ENCODE data around the gene CD6.

Gene CD6

DNA sequence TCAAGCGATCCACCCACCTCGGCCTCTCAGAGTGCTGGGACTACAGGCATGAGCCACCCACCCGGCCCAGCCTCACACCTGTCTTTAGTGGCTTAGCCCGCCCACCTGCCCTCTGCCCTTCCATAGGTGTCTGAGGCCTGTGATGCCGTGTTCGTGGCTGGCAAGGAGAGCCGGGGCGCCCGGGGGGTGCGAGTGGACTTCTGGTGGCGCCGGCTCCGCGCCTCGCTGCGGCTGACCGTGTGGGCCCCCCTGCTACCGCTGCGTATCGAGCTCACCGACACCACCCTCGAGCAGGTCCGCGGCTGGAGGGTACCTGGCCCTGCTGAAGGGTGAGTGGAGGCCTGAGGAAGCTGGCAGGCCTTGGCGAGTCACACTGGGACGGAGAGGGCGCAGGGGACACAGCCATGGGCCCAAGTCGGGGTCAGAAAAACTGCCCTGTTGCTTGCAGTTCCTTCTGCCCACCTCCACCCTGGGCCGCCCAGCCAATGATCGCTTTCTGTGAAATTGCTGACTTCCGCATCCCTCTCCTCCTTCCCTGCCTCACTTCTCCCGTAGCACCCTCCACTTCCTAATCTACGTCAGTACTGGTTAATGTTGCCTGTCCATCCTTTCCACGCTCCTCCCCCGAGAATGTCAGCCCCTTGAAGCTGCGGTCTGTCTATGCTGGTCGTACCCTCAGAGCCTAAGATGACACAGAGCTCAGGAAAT lies 37.9 kb upstream of the CD6 start:
- no peaks in the 10 kb centered on the region for H3K9me3 ChIP-seq (ENCODE audit: insufficient read depth, low read length, severe bottlenecking)
- H3K36me3 ChIP-seq (ENCODE audit: insufficient read depth, low read length) = no peaks in the 10 kb centered on the region

DNA sequence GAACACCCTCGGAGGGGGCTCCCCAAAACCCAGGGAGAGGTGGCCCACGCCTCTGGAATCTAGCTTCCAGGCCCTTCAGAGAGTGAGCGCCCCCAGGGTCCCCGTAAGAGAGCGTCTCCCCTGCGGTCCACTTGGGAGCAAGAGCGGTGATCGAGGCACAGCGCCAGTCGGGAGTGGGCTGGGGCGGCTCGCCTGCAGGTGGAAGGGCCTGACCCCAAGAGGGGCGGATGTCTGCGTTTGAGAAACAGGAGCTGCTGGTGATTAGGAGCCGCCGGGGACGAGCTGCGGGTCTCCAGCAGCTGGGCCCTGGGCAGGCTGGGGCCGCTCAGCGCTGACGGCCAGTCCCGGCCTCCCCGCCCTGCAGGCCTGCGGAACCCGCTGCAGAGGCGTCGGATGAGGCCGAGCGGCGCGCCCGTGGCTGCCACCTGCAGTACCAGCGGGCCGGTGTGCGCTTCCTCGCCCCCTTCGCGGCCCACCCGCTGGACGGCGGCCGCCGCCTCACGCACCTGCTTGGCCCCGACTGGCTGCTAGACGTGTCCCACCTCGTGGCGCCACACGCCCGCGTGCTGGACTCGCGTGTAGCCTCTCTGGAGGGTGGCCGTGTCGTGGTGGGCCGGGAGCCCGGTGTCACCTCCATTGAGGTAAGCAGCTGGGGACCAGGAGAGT lies 37.2 kb upstream of the CD6 start:
- Histone ChIP-seq H2AFZ (ENCODE audit: low read depth, low read length) (no peak overlapping the region), H3K9ac (ENCODE audit: low read depth, low read length) (no peak overlapping the region), H3K4me3 (ENCODE audit: low read depth in 1 of 2, low read length in 2 of 2) (no peak overlapping the region), H3K9me3 (ENCODE audit: insufficient read depth, low read length, severe bottlenecking) (no peaks in the 10 kb centered on the region), H3K27ac (ENCODE audit: low read length) (no peak overlapping the region), H4K20me1 (ENCODE audit: insufficient read depth, low read length) (no peaks in the 10 kb centered on the region), H3K4me2 (ENCODE audit: insufficient read depth, low read length) (no peak overlapping the region), H3K36me3 (ENCODE audit: insufficient read depth, low read length) (no peaks in the 10 kb centered on the region), H3K79me2 (ENCODE audit: insufficient read depth, low read length) (no peaks in the 10 kb centered on the region), H3K27me3 (ENCODE audit: insufficient read depth, low read length, poor library complexity) (peaks cover 3% of the 10 kb centered on the region), H3K4me1 (ENCODE audit: insufficient read depth, low read length) (no peaks in the 10 kb centered on the region)
- no peak for TF ChIP-seq EZH2 (IDR thresholded peaks at IDR 0.05; ENCODE audit: borderline replicate concordance, low read depth, low read length, severe bottlenecking)
- ATAC-seq (ENCODE audit: insufficient read depth, low read depth) (no peak), DNase-seq (no peak)

More for the DNA sequence above, 37.9 kb upstream of the CD6 start:
- no peaks in the 10 kb centered on the region for H3K27me3 ChIP-seq (ENCODE audit: insufficient read depth, low read length, poor library complexity)
- no peak for DNase-seq
- H3K27ac ChIP-seq (ENCODE audit: low read length) = no peak overlapping the region
- no peak overlapping the region for H3K9ac ChIP-seq (ENCODE audit: low read depth, low read length)
- TF ChIP-seq, protein P1, sequence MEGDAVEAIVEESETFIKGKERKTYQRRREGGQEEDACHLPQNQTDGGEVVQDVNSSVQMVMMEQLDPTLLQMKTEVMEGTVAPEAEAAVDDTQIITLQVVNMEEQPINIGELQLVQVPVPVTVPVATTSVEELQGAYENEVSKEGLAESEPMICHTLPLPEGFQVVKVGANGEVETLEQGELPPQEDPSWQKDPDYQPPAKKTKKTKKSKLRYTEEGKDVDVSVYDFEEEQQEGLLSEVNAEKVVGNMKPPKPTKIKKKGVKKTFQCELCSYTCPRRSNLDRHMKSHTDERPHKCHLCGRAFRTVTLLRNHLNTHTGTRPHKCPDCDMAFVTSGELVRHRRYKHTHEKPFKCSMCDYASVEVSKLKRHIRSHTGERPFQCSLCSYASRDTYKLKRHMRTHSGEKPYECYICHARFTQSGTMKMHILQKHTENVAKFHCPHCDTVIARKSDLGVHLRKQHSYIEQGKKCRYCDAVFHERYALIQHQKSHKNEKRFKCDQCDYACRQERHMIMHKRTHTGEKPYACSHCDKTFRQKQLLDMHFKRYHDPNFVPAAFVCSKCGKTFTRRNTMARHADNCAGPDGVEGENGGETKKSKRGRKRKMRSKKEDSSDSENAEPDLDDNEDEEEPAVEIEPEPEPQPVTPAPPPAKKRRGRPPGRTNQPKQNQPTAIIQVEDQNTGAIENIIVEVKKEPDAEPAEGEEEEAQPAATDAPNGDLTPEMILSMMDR (IDR thresholded peaks at IDR 0.05; ENCODE audit: borderline replicate concordance, extremely low read depth, low read length, poor library complexity, severe bottlenecking) = no peak
- TF ChIP-seq EZH2 (IDR thresholded peaks at IDR 0.05; ENCODE audit: borderline replicate concordance, low read depth, low read length, severe bottlenecking) = no peak
- no peak overlapping the region for H2AFZ ChIP-seq (ENCODE audit: low read depth, low read length)
- H3K4me2 ChIP-seq (ENCODE audit: insufficient read depth, low read length) = no peak overlapping the region
- H3K4me1 ChIP-seq (ENCODE audit: insufficient read depth, low read length) = no peaks in the 10 kb centered on the region
- H3K79me2 ChIP-seq (ENCODE audit: insufficient read depth, low read length) = no peaks in the 10 kb centered on the region
- no peak overlapping the region for H3K4me3 ChIP-seq (ENCODE audit: low read depth in 1 of 2, low read length in 2 of 2)
- ATAC-seq (ENCODE audit: insufficient read depth, low read depth) = no peak
- no peaks in the 10 kb centered on the region for H4K20me1 ChIP-seq (ENCODE audit: insufficient read depth, low read length)

DNA sequence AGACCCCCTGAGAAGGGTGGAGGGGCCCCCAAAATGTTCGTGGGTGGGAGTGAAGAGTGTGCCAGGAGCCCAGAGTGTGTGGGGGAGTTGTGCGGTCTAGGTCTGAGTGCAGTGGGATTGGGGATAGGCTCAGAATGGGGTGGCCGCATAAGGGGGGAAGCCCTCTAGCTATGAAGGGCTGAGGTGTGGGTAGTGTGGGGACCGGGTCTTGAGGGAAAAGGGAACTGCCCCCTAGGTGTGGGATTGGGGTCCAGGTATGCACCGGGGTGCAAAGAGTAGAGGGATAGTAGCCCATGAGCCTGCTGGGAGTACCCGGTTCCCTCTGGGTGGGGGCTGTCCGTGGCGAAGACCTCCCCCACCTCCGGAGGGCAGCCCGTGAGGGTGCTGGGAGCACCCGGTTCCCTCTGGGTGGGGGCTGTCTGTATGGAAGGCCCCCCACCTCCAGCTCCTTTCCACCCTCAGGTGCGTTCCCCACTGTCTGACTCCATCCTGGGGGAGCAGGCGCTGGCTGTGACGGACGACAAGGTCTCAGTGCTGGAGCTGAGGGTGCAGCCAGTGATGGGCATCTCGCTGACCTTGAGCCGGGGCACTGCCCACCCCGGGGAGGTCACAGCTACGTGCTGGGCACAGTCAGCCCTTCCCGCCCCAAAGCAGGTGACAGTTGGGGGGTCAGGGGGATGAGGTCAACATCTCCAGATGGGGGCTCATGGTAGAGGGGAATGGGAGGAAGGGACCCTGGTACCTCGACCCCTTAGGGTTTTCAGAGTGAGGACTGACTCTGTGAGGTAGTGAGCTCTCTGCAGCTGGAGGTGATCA lies 36.5 kb upstream of the CD6 start:
- DNase-seq = no peak
- no peak overlapping the region for H3K9ac ChIP-seq (ENCODE audit: low read depth, low read length)
- no peaks in the 10 kb centered on the region for H3K36me3 ChIP-seq (ENCODE audit: insufficient read depth, low read length)
- peaks cover 4% of the 10 kb centered on the region for H3K27me3 ChIP-seq (ENCODE audit: insufficient read depth, low read length, poor library complexity)
- H3K27ac ChIP-seq (ENCODE audit: low read length) = no peak overlapping the region
- no peaks in the 10 kb centered on the region for H3K4me1 ChIP-seq (ENCODE audit: insufficient read depth, low read length)
- ATAC-seq (ENCODE audit: insufficient read depth, low read depth) = no peak
- H3K4me3 ChIP-seq (ENCODE audit: low read depth in 1 of 2, low read length in 2 of 2) = no peak overlapping the region
- no peaks in the 10 kb centered on the region for H4K20me1 ChIP-seq (ENCODE audit: insufficient read depth, low read length)
- TF ChIP-seq, protein P1 (IDR thresholded peaks at IDR 0.05; ENCODE audit: borderline replicate concordance, extremely low read depth, low read length, poor library complexity, severe bottlenecking) = no peak
- TF ChIP-seq EZH2 (IDR thresholded peaks at IDR 0.05; ENCODE audit: borderline replicate concordance, low read depth, low read length, severe bottlenecking) = no peak
- no peak overlapping the region for H2AFZ ChIP-seq (ENCODE audit: low read depth, low read length)
- H3K4me2 ChIP-seq (ENCODE audit: insufficient read depth, low read length) = no peak overlapping the region
- no peaks in the 10 kb centered on the region for H3K9me3 ChIP-seq (ENCODE audit: insufficient read depth, low read length, severe bottlenecking)
- no peaks in the 10 kb centered on the region for H3K79me2 ChIP-seq (ENCODE audit: insufficient read depth, low read length)

Measured in DND-41 (cell line).